22Rv1 (cell line): ENCODE results near the gene TPM4.

Experiments used
- CTCF ChIP-seq: fragments of 450-650 bp; IDR thresholded peaks from 2 replicates; pipeline ENCODE4 v1.5.1; 2017; ENCODE audit warnings: mild to moderate bottlenecking
- ZFX ChIP-seq: fragments of 450-650 bp; IDR thresholded peaks from 2 replicates; pipeline ENCODE4 v1.6.1; 2017; ENCODE audit warnings: antibody characterized with exemption, borderline replicate concordance

- no peak for TF ChIP-seq CTCF
- no peak for TF ChIP-seq ZFX
Observed at GRCh38 chr19:16030964-16031871, 45.1 kb upstream of the TPM4 start.
